HG02885 (cell line): ENCODE measurements around the gene REC114.
"Not testable (repeated sequence)": the region's sequence is repeated elsewhere in the genome, so short reads cannot be mapped to it uniquely, and the experiment has no call there.

Source experiments
- ATAC-seq: cut with Tn5 transposase; IDR thresholded peaks from one replicate; pipeline ENCODE4 v1.9.1; 2021; ENCODE audit warnings: mild to moderate bottlenecking; ENCODE audit not compliant: unreplicated experiment, poor library complexity

The REC114 gene

GRCh38 chr15:73454096-73454495 lies 11.1 kb downstream of the REC114 start:
- no peak for ATAC-seq

- no peak for ATAC-seq
Observed at GRCh38 chr15:73455876-73456275, 12.9 kb downstream of the REC114 start.

GRCh38 chr15:73457334-73457733 lies 14.4 kb downstream of the REC114 start:
- ATAC-seq, result no peak

DNA sequence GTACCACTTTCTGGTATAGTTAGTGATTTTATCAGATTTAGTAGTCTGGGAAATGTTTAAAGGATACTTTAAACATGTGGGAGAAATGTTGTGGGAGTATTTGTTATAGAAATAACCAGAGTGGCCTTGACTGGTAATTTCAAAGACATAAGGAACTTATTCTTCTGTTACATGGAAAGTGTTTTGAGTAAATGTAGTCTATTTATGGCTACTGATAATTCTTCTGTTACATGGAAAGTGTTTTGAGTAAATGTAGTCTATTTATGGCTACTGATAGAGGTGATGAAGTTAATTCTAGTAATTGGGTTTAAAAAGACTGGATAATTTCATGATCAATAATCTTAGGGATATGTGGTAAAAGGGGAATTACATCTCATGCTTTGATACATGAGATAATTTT lies 17.7 kb downstream of the REC114 start:
- ATAC-seq, result no peak

DNA sequence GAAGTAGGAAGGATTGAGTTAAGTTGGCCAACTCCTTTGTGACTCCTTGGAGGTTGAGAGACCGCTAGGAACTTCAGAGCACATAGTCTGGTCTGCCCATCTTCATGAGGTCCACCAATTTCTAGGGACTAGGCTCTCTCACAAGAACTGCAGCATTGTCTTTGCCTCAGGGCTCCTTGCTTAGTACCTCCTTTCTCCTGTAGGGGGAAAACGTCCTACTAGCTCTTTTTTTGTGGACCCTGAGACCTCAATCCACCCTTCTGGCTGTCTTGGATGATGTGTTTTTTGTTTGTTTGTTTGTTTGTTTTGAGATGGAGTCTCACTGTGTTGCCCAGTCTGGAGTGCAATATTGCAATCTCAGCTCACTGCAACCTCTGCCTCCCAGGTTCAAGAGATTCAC lies 21.6 kb downstream of the REC114 start:
- no peak for ATAC-seq

DNA sequence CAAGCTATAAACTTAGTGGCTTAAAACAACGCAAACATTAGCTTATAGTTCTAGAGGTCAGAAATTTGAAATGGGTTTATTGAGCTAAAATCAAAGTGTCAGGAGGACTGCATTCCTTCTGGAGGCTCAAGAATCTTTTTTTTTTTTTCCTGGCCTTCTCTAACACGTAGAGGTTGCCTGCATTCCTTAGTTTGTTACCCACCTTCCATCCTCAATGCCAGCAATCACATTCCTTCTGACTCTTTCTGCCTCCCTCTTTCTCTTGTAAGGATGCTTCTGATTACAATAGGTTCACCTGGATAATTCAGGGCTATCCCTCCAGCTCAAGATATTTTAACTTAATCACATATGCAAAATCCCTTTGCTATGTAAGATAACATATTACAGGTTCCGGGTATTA lies 24.8 kb downstream of the REC114 start:
- ATAC-seq, result no peak

GRCh38 chr15:73474785-73475184 lies 31.8 kb downstream of the REC114 start:
- no peak for ATAC-seq

GRCh38 chr15:73476704-73477216 lies 33.8 kb downstream of the REC114 start:
- ATAC-seq, result no peak

DNA sequence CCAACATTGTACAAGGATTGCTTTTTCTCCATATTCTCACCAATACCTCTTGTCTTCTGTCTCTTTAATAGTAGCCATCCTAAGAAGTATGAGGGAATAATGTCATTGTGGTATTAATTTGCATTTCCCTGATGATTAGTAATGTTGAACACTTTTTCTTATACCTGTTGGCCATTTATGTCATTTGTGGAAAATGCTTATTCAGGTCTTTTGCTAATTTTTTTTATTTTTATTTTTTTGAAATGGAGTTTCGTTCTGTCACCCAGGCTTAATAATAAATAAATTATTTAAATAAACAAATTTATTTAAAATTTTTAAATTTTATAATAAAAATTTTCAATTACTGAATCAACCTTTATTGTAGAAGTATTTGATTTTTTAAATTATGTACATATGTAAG lies 37.1 kb downstream of the REC114 start:
- ATAC-seq, result no peak

GRCh38 chr15:73482166-73482565 lies 39.2 kb downstream of the REC114 start:
- ATAC-seq, result no peak

DNA sequence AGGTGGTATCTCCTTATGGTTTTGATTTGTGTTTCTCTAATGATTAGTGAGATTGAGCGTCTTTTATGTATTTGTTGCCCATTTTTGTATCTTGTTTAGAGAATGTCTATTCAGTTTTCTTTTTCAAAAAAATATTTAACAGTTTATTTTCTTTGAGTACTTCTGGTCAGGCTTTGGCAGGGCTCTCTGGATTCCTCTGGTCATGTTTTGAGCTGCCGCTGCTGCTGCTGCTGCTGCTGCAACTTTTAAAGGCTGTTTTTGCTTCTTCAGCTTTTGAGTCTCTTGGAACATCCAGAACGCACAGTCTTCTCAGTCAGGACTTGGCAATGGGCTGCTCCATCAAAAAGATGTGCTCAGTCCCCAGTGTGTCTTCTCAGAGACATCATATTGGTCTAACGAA lies 40.1 kb downstream of the REC114 start:
- ATAC-seq, result no peak

DNA sequence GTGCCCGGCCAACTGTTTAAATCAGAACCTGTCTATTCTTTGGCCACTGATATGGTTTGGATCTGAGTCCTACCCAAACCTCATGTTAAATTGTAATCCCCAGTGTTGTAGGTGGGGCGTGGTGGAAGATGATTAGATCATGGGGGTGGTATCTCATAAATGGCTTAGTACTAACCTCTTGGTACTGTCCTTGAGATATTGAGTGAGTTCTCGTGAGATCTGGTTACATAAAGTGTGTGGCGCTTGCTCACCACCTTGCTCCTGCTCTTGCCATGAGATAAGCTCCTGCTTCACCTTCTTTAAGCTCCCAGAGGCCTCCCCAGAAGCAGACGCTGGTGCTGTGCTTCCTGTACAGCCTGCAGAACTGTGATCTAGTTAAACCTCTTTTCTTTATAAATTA lies 42.4 kb downstream of the REC114 start:
- no peak for ATAC-seq

DNA sequence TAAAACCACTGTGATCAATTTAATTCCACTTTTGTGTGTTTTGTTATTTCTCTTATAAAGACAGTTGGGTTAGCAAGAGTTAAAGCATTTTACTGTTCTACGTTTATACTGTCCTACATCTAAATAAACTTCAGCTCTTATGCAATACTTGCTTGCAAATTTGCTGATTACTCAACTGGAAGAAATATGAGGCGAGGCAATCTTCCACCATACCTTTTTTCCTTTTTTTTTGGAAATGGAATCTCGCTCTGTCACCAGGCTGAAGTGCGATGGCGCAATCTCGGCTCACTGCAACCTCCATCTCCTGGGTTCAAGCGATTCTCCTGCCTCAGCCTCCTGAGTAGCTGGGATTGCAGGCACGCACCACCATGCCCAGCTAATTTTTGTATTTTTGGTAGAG lies 42.9 kb downstream of the REC114 start:
- ATAC-seq, result not testable (repeated sequence)

- no peak for ATAC-seq
Observed at GRCh38 chr15:73488698-73489097, 45.7 kb downstream of the REC114 start.

- no peak for ATAC-seq
Observed at GRCh38 chr15:73493922-73494321, 51.0 kb downstream of the REC114 start.

DNA sequence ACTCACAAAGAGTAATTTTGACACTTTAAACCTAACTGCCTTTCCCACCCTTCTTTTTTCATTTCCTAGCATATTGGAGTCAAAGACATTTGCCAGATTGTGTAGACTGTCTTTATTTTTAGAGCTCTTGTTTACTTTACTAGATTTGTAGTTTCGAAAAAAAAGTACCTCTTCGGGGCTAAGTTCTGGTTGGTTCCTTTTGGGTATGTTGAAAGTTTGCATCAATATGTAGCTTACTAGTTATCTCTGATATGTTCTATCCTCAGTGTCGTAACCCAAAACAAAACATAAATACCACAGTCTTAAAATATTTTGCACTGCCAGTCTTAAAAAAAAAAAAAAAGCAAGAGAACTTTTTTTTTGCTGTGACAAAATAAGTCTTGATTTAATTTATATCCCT lies 52.2 kb downstream of the REC114 start:
- no peak for ATAC-seq

DNA sequence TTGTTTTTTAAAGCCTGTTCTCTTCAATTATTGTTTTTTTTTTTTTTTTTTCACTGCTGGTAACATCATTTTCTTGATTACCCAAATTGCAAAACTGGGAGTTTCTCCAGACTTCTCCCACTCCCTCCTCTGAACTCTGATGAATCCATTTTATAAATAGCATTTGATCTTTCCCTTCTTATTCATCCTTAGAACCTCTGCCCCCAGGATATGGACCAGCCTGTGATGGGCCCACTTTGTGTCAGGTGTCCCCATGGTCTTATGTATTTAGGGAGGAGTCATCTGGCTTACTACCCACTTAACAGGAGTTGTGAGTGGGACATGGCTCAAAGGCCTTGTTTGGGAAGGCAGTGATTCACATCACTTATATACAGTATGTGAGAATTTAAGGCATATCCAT lies 57.7 kb downstream of the REC114 start:
- no peak for ATAC-seq

GRCh38 chr15:73504885-73505284 lies 61.9 kb downstream of the REC114 start:
- ATAC-seq, result no peak

DNA sequence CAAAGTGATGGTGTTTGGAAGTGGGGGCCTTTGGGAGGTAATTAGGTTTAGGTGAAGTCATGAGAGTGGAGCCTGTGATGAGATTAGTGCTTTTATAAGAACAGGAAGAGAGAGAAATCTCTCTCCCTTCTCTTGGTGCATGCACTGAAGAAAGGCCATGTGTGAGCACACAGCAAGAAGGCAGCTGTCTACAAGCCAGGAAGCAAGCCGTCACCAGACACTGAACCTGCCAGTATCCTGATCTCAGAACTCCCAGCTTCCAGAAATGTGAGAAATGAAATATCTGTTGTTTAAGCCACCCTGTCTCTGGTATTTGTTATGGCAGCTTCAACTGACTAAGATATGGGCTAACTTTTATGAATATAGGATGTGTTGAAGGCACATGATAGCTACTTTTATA lies 72.6 kb downstream of the REC114 start:
- no peak for ATAC-seq

DNA sequence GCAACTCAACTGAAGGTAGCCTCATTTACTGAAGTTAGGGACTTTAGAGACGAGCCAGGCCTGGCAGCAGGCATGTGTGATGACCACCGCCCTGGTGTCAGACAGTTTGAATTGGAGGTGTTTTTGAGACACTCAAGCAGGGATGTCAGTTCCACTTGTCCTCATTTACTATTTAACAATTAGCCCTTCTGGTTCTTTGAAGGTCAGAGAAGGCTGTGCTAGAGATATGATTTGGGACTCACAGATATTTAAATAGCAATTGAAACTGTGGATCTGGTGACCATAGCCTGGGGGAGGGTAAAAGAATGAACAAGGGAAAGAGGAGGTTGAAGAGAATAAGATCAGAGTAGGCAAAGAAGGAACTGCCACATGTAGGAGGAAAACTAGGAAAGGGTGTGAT lies 74.6 kb downstream of the REC114 start:
- ATAC-seq, result no peak

DNA sequence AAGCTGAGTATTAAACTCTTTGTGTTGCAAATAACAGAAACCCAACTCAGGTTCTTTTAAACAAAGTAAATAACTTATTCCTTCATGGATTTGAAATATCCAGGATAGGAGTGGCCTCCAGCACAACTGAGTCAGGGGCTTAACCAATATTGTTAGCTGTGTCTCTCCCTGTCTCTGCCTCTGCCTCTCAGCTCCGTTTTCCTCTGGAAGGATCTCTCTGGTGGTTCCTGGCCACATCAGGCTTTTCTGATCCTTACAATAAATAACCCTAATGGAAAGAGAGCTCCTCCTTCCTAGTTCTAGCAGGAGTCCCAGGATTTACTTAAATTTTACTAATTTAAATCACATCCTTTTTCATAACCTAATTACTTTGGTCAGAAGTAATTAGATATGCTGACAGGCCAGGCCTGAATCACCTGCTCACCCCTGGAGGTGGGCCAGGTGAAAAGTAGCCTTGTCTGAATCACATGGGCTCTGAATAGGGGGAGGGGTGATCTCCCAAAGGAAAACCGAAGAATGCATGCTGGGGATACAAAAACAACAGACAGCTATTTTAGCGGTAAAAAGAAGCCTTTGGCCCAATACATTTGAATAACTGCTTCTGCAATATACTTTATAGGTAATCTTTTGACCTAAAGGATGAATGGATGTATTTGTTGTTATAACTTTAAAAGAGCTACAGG lies 75.4 kb downstream of the REC114 start:
- ATAC-seq, result no peak

GRCh38 chr15:73518876-73519733 lies 76.1 kb downstream of the REC114 start:
- ATAC-seq, result no peak
